GM18519 (cell line): ENCODE results near the gene TCF7L2.

Experiments
- ATAC-seq: cut with Tn5 transposase; IDR thresholded peaks from one replicate; pipeline ENCODE4 v1.9.1; 2021; ENCODE audit warnings: mild to moderate bottlenecking, moderate library complexity; ENCODE audit not compliant: unreplicated experiment, low FRiP score

TCF7L2 gene

DNA sequence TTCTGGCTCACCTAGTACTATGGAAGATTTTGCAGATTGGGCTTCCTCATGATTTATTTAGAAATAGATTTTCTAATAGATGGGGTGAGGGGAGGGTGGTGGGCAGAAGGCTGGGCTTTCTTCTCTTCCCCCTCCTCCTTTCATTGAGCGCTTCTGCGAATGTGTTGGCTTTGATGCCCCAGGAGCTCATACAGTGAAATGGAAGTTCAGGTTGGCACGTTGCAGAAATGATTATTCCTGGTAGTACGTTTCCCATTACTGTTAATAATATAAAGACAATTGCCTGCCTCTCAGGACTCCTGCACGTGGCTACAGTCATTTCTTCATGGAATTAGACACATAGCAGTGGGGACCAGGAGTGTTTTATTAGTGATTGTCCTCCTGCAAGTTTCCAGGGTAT lies 39.8 kb downstream of the TCF7L2 start:
- ATAC-seq: no peak

DNA sequence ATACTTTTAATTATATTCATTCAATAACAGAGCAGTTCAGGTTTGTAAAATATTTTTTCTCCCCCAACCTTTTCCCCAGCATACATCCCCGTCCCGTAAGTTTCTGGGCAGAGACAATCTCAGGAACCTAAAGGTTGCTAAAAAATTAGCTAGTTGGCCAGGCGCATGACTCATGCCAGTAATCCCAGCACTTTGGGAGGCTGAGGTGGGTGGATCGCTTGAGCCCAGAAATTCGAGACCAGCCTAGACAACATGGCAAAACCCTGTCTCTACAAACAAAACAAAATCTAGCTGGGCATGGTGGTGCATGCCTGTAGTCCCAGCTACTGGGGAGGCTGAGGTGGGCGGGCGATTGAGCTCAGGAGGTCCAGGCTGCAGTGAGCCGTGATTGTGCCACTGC lies 40.2 kb downstream of the TCF7L2 start:
- no peak for ATAC-seq

GRCh38 chr10:112991888-112992491 lies 41.9 kb downstream of the TCF7L2 start:
- ATAC-seq: no peak

- ATAC-seq: peak; percentile 47
These were observed 46.4 kb downstream of the TCF7L2 start for GRCh38 chr10:112996462-112996861.

GRCh38 chr10:112999102-112999501 lies 49.1 kb downstream of the TCF7L2 start:
- ATAC-seq: no peak

DNA sequence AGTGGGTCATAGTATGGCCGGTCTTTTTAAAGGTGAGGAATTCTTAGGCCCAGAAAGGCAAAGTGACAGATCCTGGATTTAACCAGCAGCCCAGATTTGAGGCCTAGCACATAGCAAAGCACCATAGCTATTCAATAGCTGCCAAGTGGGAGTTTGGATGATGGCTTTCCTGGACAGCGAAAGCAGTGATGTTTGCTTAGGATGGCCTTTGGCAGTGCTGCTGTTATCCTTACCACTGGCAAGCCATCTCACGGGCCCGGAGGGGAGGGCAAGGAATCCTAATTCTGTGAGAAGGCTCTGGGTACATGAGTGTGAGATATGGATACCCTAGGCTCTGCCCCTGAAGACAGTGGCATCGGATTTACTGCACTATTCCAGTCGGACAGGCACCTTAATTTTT lies 50.4 kb downstream of the TCF7L2 start:
- no peak for ATAC-seq

DNA sequence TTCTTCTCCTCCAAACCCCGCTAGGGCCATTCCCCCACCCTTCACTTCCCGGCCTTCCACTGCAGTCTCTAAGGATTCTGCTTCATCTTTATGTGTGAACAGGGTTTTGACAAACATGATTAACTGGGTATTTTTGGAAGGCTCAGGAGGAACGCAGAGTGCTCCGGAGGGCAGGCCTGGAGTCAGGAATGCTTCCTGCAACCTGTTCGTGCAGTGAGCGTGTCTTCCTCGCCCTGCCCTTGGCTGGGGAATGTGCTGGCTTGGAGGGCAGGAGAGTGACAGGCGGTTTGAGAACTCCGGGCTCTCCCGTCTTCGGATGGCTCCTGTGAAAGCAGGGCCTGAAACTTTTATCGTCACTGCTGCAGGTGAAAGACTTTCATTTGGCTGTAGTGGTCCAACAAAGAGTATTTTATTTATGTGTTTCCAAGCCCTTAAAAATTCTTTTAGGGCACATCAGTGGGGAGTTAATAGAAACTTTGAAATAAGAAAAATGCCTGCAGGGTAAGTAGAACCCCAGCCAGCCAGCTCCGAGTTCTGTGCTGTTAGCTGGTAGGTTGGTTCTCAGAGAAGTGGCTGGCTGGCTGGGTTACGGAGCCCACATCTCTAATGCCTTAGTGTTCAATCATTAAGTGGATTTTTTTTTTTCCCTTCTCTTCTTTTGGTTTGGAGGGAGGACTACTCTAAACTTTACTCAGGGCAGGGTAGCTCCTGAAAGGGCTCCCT lies 51.0 kb downstream of the TCF7L2 start:
- ATAC-seq: no peak

DNA sequence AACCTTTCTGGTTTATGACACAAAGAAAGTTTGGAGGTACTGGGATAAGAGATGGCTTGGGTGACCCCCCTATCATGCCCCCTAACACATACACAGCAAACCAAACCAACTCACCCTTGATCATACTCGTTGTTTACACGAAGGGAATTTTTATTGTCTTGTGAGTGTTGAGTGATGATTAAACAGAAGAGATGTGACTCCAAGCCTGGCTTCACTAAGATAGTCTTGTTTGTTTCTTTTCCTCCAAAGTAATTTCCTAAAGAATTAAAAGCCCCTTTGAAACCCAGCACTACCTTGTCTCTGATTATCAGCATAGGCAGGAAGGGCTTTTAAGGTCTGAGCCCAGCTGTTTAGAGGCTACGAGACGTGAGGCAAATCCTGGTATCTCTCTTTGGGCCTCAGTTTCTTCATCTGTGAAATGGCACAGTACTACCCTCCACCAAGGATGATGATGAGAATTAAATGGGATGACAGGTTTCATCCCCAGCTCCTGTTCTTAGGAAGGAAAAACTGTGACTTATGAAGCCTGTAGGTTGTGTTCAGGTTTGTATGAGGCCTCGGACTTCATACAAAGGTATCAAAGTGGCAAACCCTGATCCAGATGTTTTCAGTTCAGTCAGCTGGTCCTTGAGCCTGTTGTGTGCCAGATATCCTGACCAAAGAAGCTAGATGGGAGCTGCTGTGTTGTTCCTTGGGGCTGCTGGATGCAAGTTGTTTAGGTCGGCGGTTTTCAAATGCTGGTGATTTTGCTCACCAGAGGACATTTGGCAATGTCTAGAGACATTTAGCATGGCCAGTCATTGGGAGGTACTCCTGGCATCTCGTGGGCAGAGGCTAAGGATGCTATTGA lies 51.8 kb downstream of the TCF7L2 start:
- ATAC-seq: no peak

DNA sequence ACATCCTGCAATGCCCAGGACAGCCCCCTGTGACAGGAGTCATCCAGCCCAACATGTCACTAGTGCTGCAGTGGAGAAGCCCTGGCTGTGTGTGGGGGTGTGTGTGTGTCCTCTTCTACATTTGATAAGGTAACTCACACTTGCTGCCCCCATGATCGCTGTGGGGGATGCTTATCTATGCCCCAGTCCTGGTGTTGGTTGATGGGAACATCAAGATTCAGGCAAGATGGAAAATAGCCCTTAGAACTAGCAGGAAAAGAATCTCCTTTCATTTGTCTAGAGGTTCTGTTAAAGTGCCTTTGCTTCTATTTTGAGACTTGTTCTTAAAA lies 52.4 kb downstream of the TCF7L2 start:
- no peak for ATAC-seq

DNA sequence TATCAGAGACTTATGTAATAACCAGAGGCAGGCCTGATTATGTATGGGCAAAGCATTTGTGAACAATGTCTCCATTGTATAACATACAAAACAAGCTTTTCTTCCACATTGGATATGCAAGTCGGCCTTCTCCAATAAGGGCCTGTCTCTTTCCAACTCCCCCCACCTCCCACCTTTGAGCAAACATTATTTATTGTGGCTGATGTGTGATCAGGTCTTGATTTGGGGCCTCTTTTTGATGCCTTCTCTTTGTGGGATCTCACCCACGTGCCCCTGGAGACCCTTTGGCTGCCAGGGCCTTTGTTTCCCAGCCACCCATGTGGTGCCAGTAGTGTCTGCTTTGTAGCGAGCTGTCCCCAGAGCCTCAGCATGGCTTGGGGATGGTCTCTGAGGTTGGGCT lies 53.0 kb downstream of the TCF7L2 start:
- ATAC-seq: no peak

- no peak for ATAC-seq
These were observed 54.1 kb downstream of the TCF7L2 start for GRCh38 chr10:113004069-113004618.

GRCh38 chr10:113005380-113005779 lies 55.3 kb downstream of the TCF7L2 start:
- no peak for ATAC-seq

DNA sequence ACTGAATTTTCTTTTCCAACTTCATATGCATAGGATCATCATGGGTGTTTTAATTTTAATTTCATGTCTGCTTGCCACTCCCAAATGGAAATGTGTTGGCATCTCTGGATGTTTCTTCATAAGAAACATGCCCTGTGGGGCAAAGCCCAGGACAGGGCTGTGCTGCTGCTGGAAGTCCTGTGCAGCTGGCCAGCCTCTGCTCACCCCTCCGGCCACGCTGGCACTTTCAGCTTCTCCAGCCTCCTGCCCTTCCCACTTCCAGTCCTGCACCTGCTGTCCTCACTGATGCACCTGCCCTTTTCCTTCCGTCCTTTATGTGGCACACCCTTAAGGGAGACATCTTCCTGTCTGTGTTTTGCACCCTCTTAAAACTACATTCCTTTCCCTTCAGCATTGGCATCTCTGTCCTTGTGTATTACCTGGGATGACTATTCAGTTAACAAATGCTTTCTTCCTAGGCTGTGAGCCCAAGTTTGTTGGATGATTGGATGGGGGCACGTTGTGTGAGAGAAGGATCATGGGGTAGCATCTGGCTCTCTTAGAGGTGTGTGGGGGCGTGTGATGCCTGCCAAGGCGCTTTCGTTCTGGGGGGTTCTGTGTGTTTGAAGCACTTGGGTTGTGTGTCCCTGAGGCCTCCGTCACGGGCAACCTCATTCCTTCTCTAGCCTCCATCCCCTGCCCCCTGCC lies 56.8 kb downstream of the TCF7L2 start:
- no peak for ATAC-seq

DNA sequence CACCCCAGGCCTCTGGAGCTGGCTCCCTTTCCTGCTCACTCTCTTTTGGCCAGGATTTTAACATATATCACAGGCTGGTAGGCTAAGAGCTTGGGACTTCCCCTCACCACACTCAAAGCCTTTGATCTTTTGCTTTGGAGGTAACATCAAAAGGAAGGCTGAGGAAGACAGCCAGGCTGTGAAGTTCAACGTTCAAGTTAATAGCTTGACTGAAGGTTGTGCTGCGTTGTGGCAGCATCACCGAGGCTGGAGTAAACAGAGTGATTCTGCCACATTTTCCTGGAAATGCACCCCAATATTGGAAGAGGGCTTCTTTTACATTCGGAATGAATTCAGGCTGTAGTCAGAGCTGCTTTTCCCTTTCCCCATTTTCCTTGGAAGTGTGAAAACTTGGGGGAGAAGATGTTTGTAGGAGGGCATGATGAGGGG lies 57.3 kb downstream of the TCF7L2 start:
- ATAC-seq: no peak

- ATAC-seq: no peak
These were observed 57.8 kb downstream of the TCF7L2 start for GRCh38 chr10:113007821-113008220.

GRCh38 chr10:113011592-113012374 lies 61.7 kb downstream of the TCF7L2 start:
- no peak for ATAC-seq

DNA sequence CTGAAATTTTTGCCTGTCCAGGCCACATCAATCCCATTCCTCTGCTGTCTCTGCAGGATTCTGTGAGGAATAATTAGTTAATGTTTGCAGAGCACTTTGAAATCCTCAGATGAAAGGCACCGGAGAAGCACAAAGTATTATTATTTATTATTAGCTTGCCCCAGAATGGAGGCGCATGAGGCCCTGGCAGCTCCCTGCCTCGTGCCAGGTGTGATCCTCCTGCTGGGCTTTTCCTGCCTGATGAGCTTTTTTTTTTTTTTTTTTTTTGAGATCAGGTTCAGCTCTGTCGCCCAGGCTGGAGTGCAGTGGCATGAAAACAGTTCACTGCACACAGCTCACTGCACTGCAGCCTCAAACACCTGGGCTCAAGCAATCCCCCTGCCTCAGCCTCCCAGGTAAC lies 65.2 kb downstream of the TCF7L2 start:
- ATAC-seq: no peak

GRCh38 chr10:113017376-113017775 lies 67.3 kb downstream of the TCF7L2 start:
- no peak for ATAC-seq

DNA sequence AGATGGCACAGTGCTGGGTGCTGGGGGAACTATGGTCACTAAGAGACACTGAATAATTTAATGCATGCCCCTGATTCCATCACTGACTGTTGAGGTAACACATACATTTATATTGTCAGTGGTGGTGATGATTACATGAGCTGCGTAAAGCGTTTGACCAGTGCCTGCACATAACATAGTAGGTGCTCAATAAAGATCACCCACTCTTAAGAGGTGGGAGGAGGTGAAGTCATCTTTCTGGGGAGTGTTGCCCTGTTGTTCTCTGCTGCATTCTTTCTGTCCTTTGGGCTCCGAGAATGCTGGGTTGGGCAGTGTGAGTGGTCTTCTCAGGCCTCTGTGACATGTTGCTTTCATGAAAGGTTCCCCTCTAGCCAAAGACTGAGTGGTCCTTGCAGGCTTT lies 68.0 kb downstream of the TCF7L2 start:
- ATAC-seq: no peak

- no peak for ATAC-seq
These were observed 69.0 kb downstream of the TCF7L2 start for GRCh38 chr10:113019096-113019495.
